ENCODE measurements around the gene KIF26B.

Gene KIF26B

GRCh38 chr1:245457562-245457961 is 302.8 kb downstream of the KIF26B start:
- H3K27me3 ChIP-seq (ENCODE audit: control insufficient read depth, insufficient read depth, low read length), result no peaks in the 10 kb centered on the region
- H3K9ac ChIP-seq (ENCODE audit: low read length), result no peak overlapping the region
- H3K36me3 ChIP-seq (ENCODE audit: control insufficient read depth, low read depth, low read length), result no peaks in the 10 kb centered on the region
- H3K9me3 ChIP-seq (ENCODE audit: control insufficient read depth, low read depth, low read length), result no peaks in the 10 kb centered on the region
- H3K27ac ChIP-seq (ENCODE audit: low read length), result no peak overlapping the region
- no peak overlapping the region for H3K4me3 ChIP-seq (ENCODE audit: low read length)
- H3K4me1 ChIP-seq (ENCODE audit: control insufficient read depth, low read depth, low read length), result no peaks in the 10 kb centered on the region

- no peaks in the 10 kb centered on the region for H3K36me3 ChIP-seq (ENCODE audit: control insufficient read depth, low read depth, low read length)
- H3K9ac ChIP-seq (ENCODE audit: low read length), result no peak overlapping the region
- H3K4me1 ChIP-seq (ENCODE audit: control insufficient read depth, low read depth, low read length), result no peaks in the 10 kb centered on the region
- no peak overlapping the region for H3K27ac ChIP-seq (ENCODE audit: low read length)
- H3K9me3 ChIP-seq (ENCODE audit: control insufficient read depth, low read depth, low read length), result no peaks in the 10 kb centered on the region
- H3K4me3 ChIP-seq (ENCODE audit: low read length), result no peak overlapping the region
- no peaks in the 10 kb centered on the region for H3K27me3 ChIP-seq (ENCODE audit: control insufficient read depth, insufficient read depth, low read length)
Measured at GRCh38 chr1:245458234-245458633, 303.4 kb downstream of the KIF26B start.

DNA sequence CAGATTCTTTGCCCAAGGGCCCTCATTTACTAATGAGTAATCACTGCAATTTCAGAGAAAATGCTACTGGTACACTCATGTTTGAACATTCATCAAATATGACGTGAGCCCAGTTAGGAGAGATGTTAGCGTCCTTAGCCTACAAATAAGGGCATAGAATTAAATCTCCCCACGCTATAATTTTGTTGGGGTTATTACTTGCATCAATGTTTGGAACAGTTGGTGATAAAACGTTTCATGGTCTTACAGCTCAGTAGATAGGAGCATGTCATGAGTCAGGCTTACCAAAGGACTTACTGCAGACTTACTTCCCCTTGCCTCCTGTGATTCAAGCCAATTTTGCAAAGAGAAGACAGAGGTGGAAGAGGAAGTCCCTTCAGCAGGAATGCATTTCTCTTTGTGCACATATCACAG is 304.0 kb downstream of the KIF26B start:
- Histone ChIP-seq H3K4me1 (ENCODE audit: control insufficient read depth, low read depth, low read length) (no peaks in the 10 kb centered on the region), H3K27ac (ENCODE audit: low read length) (no peak overlapping the region), H3K9ac (ENCODE audit: low read length) (no peak overlapping the region), H3K4me3 (ENCODE audit: low read length) (no peak overlapping the region), H3K36me3 (ENCODE audit: control insufficient read depth, low read depth, low read length) (no peaks in the 10 kb centered on the region), H3K27me3 (ENCODE audit: control insufficient read depth, insufficient read depth, low read length) (no peaks in the 10 kb centered on the region), H3K9me3 (ENCODE audit: control insufficient read depth, low read depth, low read length) (no peaks in the 10 kb centered on the region)

- Histone ChIP-seq H3K36me3 (ENCODE audit: control insufficient read depth, low read depth, low read length) (no peaks in the 10 kb centered on the region), H3K27me3 (ENCODE audit: control insufficient read depth, insufficient read depth, low read length) (no peaks in the 10 kb centered on the region), H3K9ac (ENCODE audit: low read length) (no peak overlapping the region), H3K4me3 (ENCODE audit: low read length) (no peak overlapping the region), H3K9me3 (ENCODE audit: control insufficient read depth, low read depth, low read length) (no peaks in the 10 kb centered on the region), H3K27ac (ENCODE audit: low read length) (no peak overlapping the region), H3K4me1 (ENCODE audit: control insufficient read depth, low read depth, low read length) (no peaks in the 10 kb centered on the region)
Measured at GRCh38 chr1:245459621-245460020, 304.8 kb downstream of the KIF26B start.

GRCh38 chr1:245461681-245462080 is 306.9 kb downstream of the KIF26B start:
- no peaks in the 10 kb centered on the region for H3K4me1 ChIP-seq (ENCODE audit: control insufficient read depth, low read depth, low read length)
- H3K9me3 ChIP-seq (ENCODE audit: control insufficient read depth, low read depth, low read length), result no peaks in the 10 kb centered on the region
- no peaks in the 10 kb centered on the region for H3K36me3 ChIP-seq (ENCODE audit: control insufficient read depth, low read depth, low read length)
- no peak overlapping the region for H3K27ac ChIP-seq (ENCODE audit: low read length)
- H3K27me3 ChIP-seq (ENCODE audit: control insufficient read depth, insufficient read depth, low read length), result no peaks in the 10 kb centered on the region
- no peak overlapping the region for H3K9ac ChIP-seq (ENCODE audit: low read length)
- H3K4me3 ChIP-seq (ENCODE audit: low read length), result no peak overlapping the region

- H3K9ac ChIP-seq (ENCODE audit: low read length), result no peak overlapping the region
- H3K27ac ChIP-seq (ENCODE audit: low read length), result no peak overlapping the region
- H3K36me3 ChIP-seq (ENCODE audit: control insufficient read depth, low read depth, low read length), result no peaks in the 10 kb centered on the region
- H3K9me3 ChIP-seq (ENCODE audit: control insufficient read depth, low read depth, low read length), result no peaks in the 10 kb centered on the region
- H3K4me1 ChIP-seq (ENCODE audit: control insufficient read depth, low read depth, low read length), result no peaks in the 10 kb centered on the region
- no peaks in the 10 kb centered on the region for H3K27me3 ChIP-seq (ENCODE audit: control insufficient read depth, insufficient read depth, low read length)
- H3K4me3 ChIP-seq (ENCODE audit: low read length), result no peak overlapping the region
Measured at GRCh38 chr1:245462161-245462560, 307.4 kb downstream of the KIF26B start.

GRCh38 chr1:245463392-245464165 is 308.8 kb downstream of the KIF26B start:
- no peaks in the 10 kb centered on the region for H3K9me3 ChIP-seq (ENCODE audit: control insufficient read depth, low read depth, low read length)
- no peak overlapping the region for H3K27ac ChIP-seq (ENCODE audit: low read length)
- no peaks in the 10 kb centered on the region for H3K27me3 ChIP-seq (ENCODE audit: control insufficient read depth, insufficient read depth, low read length)
- H3K4me1 ChIP-seq (ENCODE audit: control insufficient read depth, low read depth, low read length), result no peaks in the 10 kb centered on the region
- no peaks in the 10 kb centered on the region for H3K36me3 ChIP-seq (ENCODE audit: control insufficient read depth, low read depth, low read length)
- no peak overlapping the region for H3K4me3 ChIP-seq (ENCODE audit: low read length)
- no peak overlapping the region for H3K9ac ChIP-seq (ENCODE audit: low read length)

- no peak overlapping the region for H3K9ac ChIP-seq (ENCODE audit: low read length)
- no peaks in the 10 kb centered on the region for H3K9me3 ChIP-seq (ENCODE audit: control insufficient read depth, low read depth, low read length)
- no peaks in the 10 kb centered on the region for H3K36me3 ChIP-seq (ENCODE audit: control insufficient read depth, low read depth, low read length)
- H3K27me3 ChIP-seq (ENCODE audit: control insufficient read depth, insufficient read depth, low read length), result no peaks in the 10 kb centered on the region
- H3K4me1 ChIP-seq (ENCODE audit: control insufficient read depth, low read depth, low read length), result no peaks in the 10 kb centered on the region
- H3K27ac ChIP-seq (ENCODE audit: low read length), result no peak overlapping the region
- no peak overlapping the region for H3K4me3 ChIP-seq (ENCODE audit: low read length)
Measured at GRCh38 chr1:245464290-245464689, 309.5 kb downstream of the KIF26B start.

- Histone ChIP-seq H3K27ac (ENCODE audit: low read length) (no peak overlapping the region), H3K4me1 (ENCODE audit: control insufficient read depth, low read depth, low read length) (no peaks in the 10 kb centered on the region), H3K9me3 (ENCODE audit: control insufficient read depth, low read depth, low read length) (no peaks in the 10 kb centered on the region), H3K9ac (ENCODE audit: low read length) (no peak overlapping the region), H3K27me3 (ENCODE audit: control insufficient read depth, insufficient read depth, low read length) (no peaks in the 10 kb centered on the region), H3K4me3 (ENCODE audit: low read length) (no peak overlapping the region), H3K36me3 (ENCODE audit: control insufficient read depth, low read depth, low read length) (no peaks in the 10 kb centered on the region)
Measured at GRCh38 chr1:245465666-245466065, 310.9 kb downstream of the KIF26B start.

GRCh38 chr1:245466261-245466660 is 311.5 kb downstream of the KIF26B start:
- Histone ChIP-seq H3K4me3 (ENCODE audit: low read length) (no peak overlapping the region), H3K9me3 (ENCODE audit: control insufficient read depth, low read depth, low read length) (no peaks in the 10 kb centered on the region), H3K36me3 (ENCODE audit: control insufficient read depth, low read depth, low read length) (no peaks in the 10 kb centered on the region), H3K27me3 (ENCODE audit: control insufficient read depth, insufficient read depth, low read length) (no peaks in the 10 kb centered on the region), H3K27ac (ENCODE audit: low read length) (no peak overlapping the region), H3K4me1 (ENCODE audit: control insufficient read depth, low read depth, low read length) (no peaks in the 10 kb centered on the region), H3K9ac (ENCODE audit: low read length) (no peak overlapping the region)

GRCh38 chr1:245467804-245468203 is 313.0 kb downstream of the KIF26B start:
- Histone ChIP-seq H3K4me3 (ENCODE audit: low read length) (no peak overlapping the region), H3K9me3 (ENCODE audit: control insufficient read depth, low read depth, low read length) (no peaks in the 10 kb centered on the region), H3K36me3 (ENCODE audit: control insufficient read depth, low read depth, low read length) (no peaks in the 10 kb centered on the region), H3K9ac (ENCODE audit: low read length) (no peak overlapping the region), H3K27ac (ENCODE audit: low read length) (no peak overlapping the region), H3K27me3 (ENCODE audit: control insufficient read depth, insufficient read depth, low read length) (no peaks in the 10 kb centered on the region), H3K4me1 (ENCODE audit: control insufficient read depth, low read depth, low read length) (no peaks in the 10 kb centered on the region)

- H3K4me3 ChIP-seq (ENCODE audit: low read length), result no peak overlapping the region
- H3K9me3 ChIP-seq (ENCODE audit: control insufficient read depth, low read depth, low read length), result no peaks in the 10 kb centered on the region
- no peak overlapping the region for H3K27ac ChIP-seq (ENCODE audit: low read length)
- no peaks in the 10 kb centered on the region for H3K4me1 ChIP-seq (ENCODE audit: control insufficient read depth, low read depth, low read length)
- H3K9ac ChIP-seq (ENCODE audit: low read length), result no peak overlapping the region
- no peaks in the 10 kb centered on the region for H3K36me3 ChIP-seq (ENCODE audit: control insufficient read depth, low read depth, low read length)
- H3K27me3 ChIP-seq (ENCODE audit: control insufficient read depth, insufficient read depth, low read length), result no peaks in the 10 kb centered on the region
Measured at GRCh38 chr1:245469006-245469405, 314.2 kb downstream of the KIF26B start.
